ENCODE measurements around the gene KRTAP4-3.

DNA sequence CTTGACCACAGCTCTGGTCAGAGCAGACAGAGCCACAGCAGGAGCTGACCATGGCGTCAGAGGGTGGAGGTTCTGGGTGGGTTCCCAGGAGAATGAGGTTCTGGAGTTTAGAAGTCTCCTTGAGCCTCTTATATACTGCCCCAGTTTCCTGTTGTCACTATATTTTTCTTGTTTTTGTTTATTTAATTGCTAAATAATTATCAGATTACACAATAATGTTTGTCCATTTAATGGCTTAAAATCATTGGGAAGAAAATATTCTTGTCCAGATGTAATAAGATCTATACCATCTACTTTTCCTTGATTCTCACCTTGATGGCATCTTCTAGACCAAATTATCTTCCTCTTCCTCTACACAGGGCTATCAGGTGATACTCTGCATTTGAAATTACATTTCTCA is at the start of gene KRTAP4-3:
- no peak for TF ChIP-seq EP300 (IDR thresholded peaks at IDR 0.05)
- TF ChIP-seq, protein P1, sequence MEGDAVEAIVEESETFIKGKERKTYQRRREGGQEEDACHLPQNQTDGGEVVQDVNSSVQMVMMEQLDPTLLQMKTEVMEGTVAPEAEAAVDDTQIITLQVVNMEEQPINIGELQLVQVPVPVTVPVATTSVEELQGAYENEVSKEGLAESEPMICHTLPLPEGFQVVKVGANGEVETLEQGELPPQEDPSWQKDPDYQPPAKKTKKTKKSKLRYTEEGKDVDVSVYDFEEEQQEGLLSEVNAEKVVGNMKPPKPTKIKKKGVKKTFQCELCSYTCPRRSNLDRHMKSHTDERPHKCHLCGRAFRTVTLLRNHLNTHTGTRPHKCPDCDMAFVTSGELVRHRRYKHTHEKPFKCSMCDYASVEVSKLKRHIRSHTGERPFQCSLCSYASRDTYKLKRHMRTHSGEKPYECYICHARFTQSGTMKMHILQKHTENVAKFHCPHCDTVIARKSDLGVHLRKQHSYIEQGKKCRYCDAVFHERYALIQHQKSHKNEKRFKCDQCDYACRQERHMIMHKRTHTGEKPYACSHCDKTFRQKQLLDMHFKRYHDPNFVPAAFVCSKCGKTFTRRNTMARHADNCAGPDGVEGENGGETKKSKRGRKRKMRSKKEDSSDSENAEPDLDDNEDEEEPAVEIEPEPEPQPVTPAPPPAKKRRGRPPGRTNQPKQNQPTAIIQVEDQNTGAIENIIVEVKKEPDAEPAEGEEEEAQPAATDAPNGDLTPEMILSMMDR (IDR thresholded peaks at IDR 0.05) = no peak

Measured in tibial nerve (tissue), 4 donors.